Ovary (tissue), 9 donors: ENCODE data around the gene SPPL3. TPM values are rescaled to one million over a fixed set of nuclear protein-coding genes. Genes with fewer than 3 reads are reported as not detected.

Source experiments
- DNase-seq, 5 donors: peaks; one replicate each; pipeline ENCODE4 v3.0.0-alpha.2; 2019 to 2020
- H3K27ac ChIP-seq, 2 donors: fragments of 200-600 bp; one replicate each; pipeline versions ENCODE4 v1.5.1 to v1.8.0; 2019 to 2022
- H3K27me3 ChIP-seq: fragments of 200-600 bp; one replicate; pipeline ENCODE4 v1.8.0; 2022
- H3K36me3 ChIP-seq: fragments of 200-600 bp; sonication (generic); one replicate; pipeline ENCODE4 v1.5.1; 2019
- H3K4me1 ChIP-seq: one replicate; pipeline ENCODE4 v1.8.1; 2013; ENCODE audit warnings: mild to moderate bottlenecking, moderate library complexity; ENCODE audit not compliant: insufficient read depth
- H3K4me3 ChIP-seq: fragments of 200-600 bp; sonication (generic); one replicate; pipeline ENCODE4 v1.5.1; 2017
- H3K9me3 ChIP-seq, 2 donors: fragments of 200-600 bp in 1 of 2; sonication (generic) in 1 of 2; one replicate each; pipeline versions ENCODE4 v1.5.1 to v1.8.1; 2013 to 2019; ENCODE audit warnings: mild to moderate bottlenecking in 1 of 2, moderate library complexity in 1 of 2
- EP300 ChIP-seq: sonication (generic); formaldehyde crosslinking; IDR thresholded peaks from one replicate; pipeline ENCODE4 v1.6.1; 2017; ENCODE audit warnings: antibody characterized with exemption
- POLR2A ChIP-seq: fragments of 450-650 bp; IDR thresholded peaks from one replicate; pipeline ENCODE4 v1.6.1; 2017; ENCODE audit warnings: antibody characterized with exemption, mild to moderate bottlenecking, moderate library complexity
- WGBS, 3 donors: extraction: QIAGEN DNeasy Blood & Tissue Kit in 1 of 3; methylation state at CpG; one replicate each; pipeline versions ENCODE4 v1.1.5 to v1.1.7; 2013 to 2017; 5-methylcytosine and 5-hydroxymethylcytosine counted together
- intact Hi-C, 4 donors: fragments of 100-400 bp; cut with DNase I; formaldehyde crosslinking; loops; one replicate each; pipeline versions ENCODE4 v1.11.0 to v1.15.1; 2022 to 2023
- polyA plus RNA-seq, 2 donors: library from polyadenylated mRNA; stranded (reverse); fragments of 200-250 nt in 1 of 2; fragments of 350-450 nt in 1 of 2; fragmentation: Illumina TruSeq in 1 of 2; extraction: RNeasy Lipid Tissue Mini Kit (QIAGEN cat#74804) in 1 of 2; gene quantifications; one replicate each; pipeline ENCODE4 v1.2.3, GENCODE V29; 2013 to 2014
- total RNA-seq, 7 donors: library from RNA; depleted of rRNA in 2 of 7; stranded (reverse); fragments of >200 nt in 2 of 7; fragmentation: NEBNext Ultra II Directional in 3 of 7; extraction: Animal tissue kit (Norgen Biotek cat#: 25700) in 3 of 7; gene quantifications; one replicate each; pipeline versions ENCODE4 v1.1.0 to v1.2.4, GENCODE V29; 2016 to 2023
- TF ChIP-seq, protein P1 (sequence below), 3 donors: fragments of 450-650 bp in 2 of 3; fragments of 200-600 bp in 1 of 3; IDR thresholded peaks; one replicate each; pipeline versions ENCODE4 v1.5.1 to v1.8.0; 2016 to 2022; ENCODE audit warnings: antibody characterized with exemption in 3 of 3, mild to moderate bottlenecking in 1 of 3
- donor health status: DM: no; HTN: no; CAD: no; lungs with moderate emphysema.
- donor health status: DM: no; HTN: no; CAD: no.
- donor health status: Bipolar disorder and iron deficiency.
- donor health status: DM: yes; HTN: yes; CAD: no.
- donor health status: DM: no; HTN: no; CAD: no.
- donor health status: DM: yes; HTN: yes; CAD: no.

Gene SPPL3
- total and polyA plus RNA-seq, 9 donors = 24.2 to 87.4 (median 51.9) TPM

DNA sequence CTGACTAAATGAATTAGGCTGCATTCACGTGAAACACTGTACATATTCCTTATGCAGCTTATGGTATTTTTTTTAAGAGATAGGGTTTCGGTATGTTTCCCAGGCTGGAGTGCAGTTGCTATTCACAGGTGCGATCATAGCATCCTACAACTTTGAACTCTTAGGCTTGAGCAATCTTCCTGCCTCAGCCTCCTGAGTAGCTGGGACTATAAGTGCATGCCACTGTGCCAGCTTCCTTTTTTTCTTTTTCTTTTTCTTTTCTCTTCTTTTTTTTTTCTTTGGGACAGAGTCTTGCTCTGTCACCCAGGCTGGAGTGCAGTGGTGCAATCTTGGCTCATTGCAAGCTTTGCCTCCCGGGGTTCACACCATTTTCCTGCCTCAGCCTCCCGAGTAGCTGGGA lies 35.8 kb upstream of the SPPL3 start:
- TF ChIP-seq, protein P1, sequence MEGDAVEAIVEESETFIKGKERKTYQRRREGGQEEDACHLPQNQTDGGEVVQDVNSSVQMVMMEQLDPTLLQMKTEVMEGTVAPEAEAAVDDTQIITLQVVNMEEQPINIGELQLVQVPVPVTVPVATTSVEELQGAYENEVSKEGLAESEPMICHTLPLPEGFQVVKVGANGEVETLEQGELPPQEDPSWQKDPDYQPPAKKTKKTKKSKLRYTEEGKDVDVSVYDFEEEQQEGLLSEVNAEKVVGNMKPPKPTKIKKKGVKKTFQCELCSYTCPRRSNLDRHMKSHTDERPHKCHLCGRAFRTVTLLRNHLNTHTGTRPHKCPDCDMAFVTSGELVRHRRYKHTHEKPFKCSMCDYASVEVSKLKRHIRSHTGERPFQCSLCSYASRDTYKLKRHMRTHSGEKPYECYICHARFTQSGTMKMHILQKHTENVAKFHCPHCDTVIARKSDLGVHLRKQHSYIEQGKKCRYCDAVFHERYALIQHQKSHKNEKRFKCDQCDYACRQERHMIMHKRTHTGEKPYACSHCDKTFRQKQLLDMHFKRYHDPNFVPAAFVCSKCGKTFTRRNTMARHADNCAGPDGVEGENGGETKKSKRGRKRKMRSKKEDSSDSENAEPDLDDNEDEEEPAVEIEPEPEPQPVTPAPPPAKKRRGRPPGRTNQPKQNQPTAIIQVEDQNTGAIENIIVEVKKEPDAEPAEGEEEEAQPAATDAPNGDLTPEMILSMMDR (IDR thresholded peaks at IDR 0.05) = no peak
- TF ChIP-seq EP300 (no peak), POLR2A (no peak)

DNA sequence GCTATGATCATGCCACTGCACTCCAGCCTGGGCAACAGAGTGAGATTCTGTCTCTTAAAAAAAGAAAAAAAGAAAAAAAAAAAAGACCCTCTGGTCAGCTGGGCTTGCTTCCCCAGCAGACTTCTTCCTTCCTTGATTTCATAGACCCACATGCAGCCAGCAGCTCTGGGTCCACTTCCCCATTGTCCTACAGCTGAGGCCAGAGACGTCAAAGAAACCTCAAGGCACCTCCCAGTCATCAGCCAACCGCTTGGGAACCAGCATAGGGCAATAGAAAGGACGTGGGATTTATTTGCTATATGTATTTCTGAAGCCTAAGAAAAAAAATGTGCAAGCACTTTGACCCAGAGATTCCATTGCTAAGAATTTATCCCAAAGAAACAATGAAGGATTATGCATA lies 35.4 kb upstream of the SPPL3 start:
- WGBS, 3 donors = 27 to 32% (median 31%) methylated on average over 3 of the region's 3 CpGs
- TF ChIP-seq, protein P1 (IDR thresholded peaks at IDR 0.05) = no peak
- intact Hi-C loops = no loop called here
- Histone ChIP-seq H3K27me3 (no peaks in the 10 kb centered on the region), H3K4me3 (no peak overlapping the region), H3K4me1 (no peaks in the 10 kb centered on the region), H3K36me3 (no peaks in the 10 kb centered on the region), H3K27ac (no peak overlapping the region), H3K9me3 (no peaks in the 10 kb centered on the region)
- no peak for DNase-seq

More for the DNA sequence above, 35.8 kb upstream of the SPPL3 start:
- H3K27ac ChIP-seq = no peak overlapping the region
- 61 to 68% (median 68%) methylated on average over 5 of the region's 5 CpGs for WGBS, 3 donors
- no peaks in the 10 kb centered on the region for H3K36me3 ChIP-seq
- intact Hi-C loops = no loop called here
- H3K4me3 ChIP-seq = no peak overlapping the region
- no peaks in the 10 kb centered on the region for H3K27me3 ChIP-seq
- DNase-seq = no peak
- H3K9me3 ChIP-seq = no peaks in the 10 kb centered on the region
- H3K4me1 ChIP-seq = no peaks in the 10 kb centered on the region

DNA sequence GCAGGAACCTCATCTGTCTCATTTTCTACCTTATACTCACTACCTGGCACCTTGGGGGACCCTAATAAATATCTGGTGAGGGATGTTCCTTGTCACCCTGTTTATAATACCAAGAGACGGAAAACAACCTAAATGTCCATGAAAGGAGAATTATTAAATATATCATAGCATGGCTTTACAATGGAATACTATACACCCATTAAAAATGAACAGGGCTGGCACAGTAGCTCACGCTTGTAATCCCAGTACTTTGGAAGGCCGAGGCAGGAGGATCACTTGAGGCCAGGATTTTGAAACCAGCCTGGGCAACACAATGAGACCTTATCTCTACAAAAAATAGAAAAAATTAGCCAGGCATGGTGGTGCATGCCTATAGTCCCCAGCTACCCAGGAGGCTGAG lies 34.3 kb upstream of the SPPL3 start:
- DNase-seq = no peak
- no peaks in the 10 kb centered on the region for H3K4me1 ChIP-seq
- 56 to 77% (median 70%) methylated on average over 3 of the region's 3 CpGs for WGBS, 3 donors

DNA sequence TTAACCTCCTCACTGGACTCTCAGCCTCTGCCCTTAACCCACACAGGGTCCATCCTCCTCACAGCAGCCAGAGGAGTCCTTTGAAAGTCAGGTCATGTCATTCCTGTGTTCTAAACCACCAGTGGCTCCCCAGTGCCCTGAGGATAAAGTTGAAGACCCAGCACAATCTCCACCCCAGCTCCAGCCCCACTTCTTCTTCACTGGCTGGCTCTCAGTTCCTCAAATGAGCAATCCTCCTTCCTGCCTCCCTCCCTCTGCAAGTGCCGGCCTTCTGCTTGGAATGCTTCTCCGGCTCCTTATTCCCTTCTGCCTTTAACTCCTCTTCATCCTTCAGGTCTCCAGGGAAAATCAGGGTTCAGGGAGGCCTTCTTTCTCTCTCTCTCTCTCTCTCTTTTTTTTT lies 32.0 kb upstream of the SPPL3 start:
- intact Hi-C loops = no loop called here
- Histone ChIP-seq H3K4me3 (no peak overlapping the region), H3K4me1 (no peaks in the 10 kb centered on the region), H3K9me3 (no peaks in the 10 kb centered on the region), H3K36me3 (no peaks in the 10 kb centered on the region), H3K27ac (no peak overlapping the region), H3K27me3 (no peaks in the 10 kb centered on the region)
- DNase-seq = no peak
- no peak for TF ChIP-seq EP300
- TF ChIP-seq, protein P1 (IDR thresholded peaks at IDR 0.05) = no peak
- no peak for TF ChIP-seq POLR2A
- 43 to 49% (median 49%) methylated on average over 2 of the region's 2 CpGs for WGBS, 3 donors

More for the DNA sequence above, 34.3 kb upstream of the SPPL3 start:
- Histone ChIP-seq H3K9me3 (no peaks in the 10 kb centered on the region), H3K27me3 (no peaks in the 10 kb centered on the region), H3K36me3 (no peaks in the 10 kb centered on the region), H3K4me3 (no peak overlapping the region), H3K27ac (no peak overlapping the region)
- intact Hi-C loops = no loop called here
- TF ChIP-seq EP300 (no peak), POLR2A (no peak)
- TF ChIP-seq, protein P1 (IDR thresholded peaks at IDR 0.05) = no peak

DNA sequence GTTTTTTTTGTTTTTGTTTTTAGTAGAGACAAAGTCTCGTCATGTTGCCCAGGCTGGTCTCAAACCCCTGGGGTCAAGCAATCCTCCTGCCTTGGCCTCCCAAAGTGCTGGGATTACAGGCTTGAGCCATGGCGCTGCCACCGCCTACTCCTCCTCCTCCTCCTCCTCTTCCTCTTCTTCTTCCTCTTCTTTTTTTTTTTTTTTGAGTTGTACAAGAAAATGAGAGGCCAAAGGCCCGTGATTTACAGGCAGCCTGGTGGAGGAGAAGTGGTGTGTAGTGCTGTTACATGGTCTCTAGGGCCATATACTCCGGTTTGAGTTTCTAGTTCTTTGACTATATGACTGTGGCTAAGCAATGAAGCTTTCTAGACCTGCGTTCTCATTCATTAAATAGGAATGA lies 29.6 kb upstream of the SPPL3 start:
- no peaks in the 10 kb centered on the region for H3K4me1 ChIP-seq
- H3K27me3 ChIP-seq = no peaks in the 10 kb centered on the region
- no peaks in the 10 kb centered on the region for H3K9me3 ChIP-seq
- no peak overlapping the region for H3K4me3 ChIP-seq
- H3K27ac ChIP-seq = no peak overlapping the region
- no peaks in the 10 kb centered on the region for H3K36me3 ChIP-seq
- 76 to 83% (median 82%) methylated on average over 6 of the region's 6 CpGs for WGBS, 3 donors
- DNase-seq = no peak
- intact Hi-C loops = no loop called here
- TF ChIP-seq EP300 (no peak), POLR2A (no peak)
- TF ChIP-seq, protein P1 (IDR thresholded peaks at IDR 0.05) = no peak
